ENCODE measurements around the gene UST.

DNA sequence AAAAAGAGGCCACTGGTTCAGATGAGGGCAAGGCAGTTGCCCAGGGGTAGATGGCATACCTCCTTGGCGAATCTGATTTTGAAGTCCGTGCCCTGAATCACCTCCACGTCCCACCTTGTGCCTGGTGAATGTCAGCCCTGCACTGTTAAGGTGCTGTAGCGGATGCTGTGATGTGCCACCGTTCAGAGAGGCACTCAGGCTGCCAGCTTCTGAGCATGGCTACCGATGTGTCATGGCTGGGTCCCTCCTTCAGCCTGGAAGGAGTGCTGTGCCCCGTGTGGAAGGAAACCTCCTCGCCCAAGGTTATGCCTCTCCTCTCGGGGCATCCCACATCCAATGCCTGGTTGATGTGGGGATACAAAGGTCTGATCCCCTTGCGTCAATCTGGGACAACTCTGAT lies 43.6 kb downstream of the UST start:
- no peak for TF ChIP-seq TAF1 (conservative IDR thresholded peaks at IDR 0.05)
- TF ChIP-seq, protein P1, sequence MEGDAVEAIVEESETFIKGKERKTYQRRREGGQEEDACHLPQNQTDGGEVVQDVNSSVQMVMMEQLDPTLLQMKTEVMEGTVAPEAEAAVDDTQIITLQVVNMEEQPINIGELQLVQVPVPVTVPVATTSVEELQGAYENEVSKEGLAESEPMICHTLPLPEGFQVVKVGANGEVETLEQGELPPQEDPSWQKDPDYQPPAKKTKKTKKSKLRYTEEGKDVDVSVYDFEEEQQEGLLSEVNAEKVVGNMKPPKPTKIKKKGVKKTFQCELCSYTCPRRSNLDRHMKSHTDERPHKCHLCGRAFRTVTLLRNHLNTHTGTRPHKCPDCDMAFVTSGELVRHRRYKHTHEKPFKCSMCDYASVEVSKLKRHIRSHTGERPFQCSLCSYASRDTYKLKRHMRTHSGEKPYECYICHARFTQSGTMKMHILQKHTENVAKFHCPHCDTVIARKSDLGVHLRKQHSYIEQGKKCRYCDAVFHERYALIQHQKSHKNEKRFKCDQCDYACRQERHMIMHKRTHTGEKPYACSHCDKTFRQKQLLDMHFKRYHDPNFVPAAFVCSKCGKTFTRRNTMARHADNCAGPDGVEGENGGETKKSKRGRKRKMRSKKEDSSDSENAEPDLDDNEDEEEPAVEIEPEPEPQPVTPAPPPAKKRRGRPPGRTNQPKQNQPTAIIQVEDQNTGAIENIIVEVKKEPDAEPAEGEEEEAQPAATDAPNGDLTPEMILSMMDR (IDR thresholded peaks at IDR 0.05; ENCODE audit: low read depth, low read length, missing input control) = no peak
- TF ChIP-seq RAD21 (IDR thresholded peaks at IDR 0.05) = no peak
- TF ChIP-seq EGR1 (IDR thresholded peaks at IDR 0.05; ENCODE audit: low read depth in 2 of 2) = no peak
- TF ChIP-seq SP1 (IDR thresholded peaks at IDR 0.05) = no peak
- no peak for TF ChIP-seq FOXA1 (IDR thresholded peaks at IDR 0.05)
- TF ChIP-seq ZBTB33 (IDR thresholded peaks at IDR 0.05) = no peak
- no peak for TF ChIP-seq REST (IDR thresholded peaks at IDR 0.05)
- TF ChIP-seq HNF4G (IDR thresholded peaks at IDR 0.05) = no peak
- no peak for TF ChIP-seq ATF3 (IDR thresholded peaks at IDR 0.05)
- no peak for TF ChIP-seq JUND (IDR thresholded peaks at IDR 0.05)
- TF ChIP-seq GABPA (IDR thresholded peaks at IDR 0.05 in 1 of 2, conservative IDR thresholded peaks at IDR 0.05 in 1 of 2) = no peak
- TF ChIP-seq, protein P2, sequence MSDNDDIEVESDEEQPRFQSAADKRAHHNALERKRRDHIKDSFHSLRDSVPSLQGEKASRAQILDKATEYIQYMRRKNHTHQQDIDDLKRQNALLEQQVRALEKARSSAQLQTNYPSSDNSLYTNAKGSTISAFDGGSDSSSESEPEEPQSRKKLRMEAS (IDR thresholded peaks at IDR 0.05) = no peak
